DND-41 (cell line): ENCODE measurements around the gene PHOX2A.

Experiments
- ATAC-seq: fragments of 200-7000 bp; cut with Tn5 transposase; 3 replicates; pipeline ENCODE4 v1.9.1; 2021; ENCODE audit warnings: low read depth; ENCODE audit not compliant: insufficient read depth
- DNase-seq: peaks from one replicate; pipeline ENCODE4 v3.0.0-alpha.2; 2020
- H2AFZ ChIP-seq: 2 replicates; pipeline ENCODE4 v1.6.0; 2012; ENCODE audit warnings: low read depth, low read length
- H3K27ac ChIP-seq: 2 replicates; pipeline ENCODE4 v1.5.1; 2012; ENCODE audit warnings: low read length, inconsistent platforms
- H3K27me3 ChIP-seq: fragments of 200-600 bp; sonication (generic); 2 replicates; pipeline ENCODE4 v1.6.0; 2012; ENCODE audit warnings: low read length, mild to moderate bottlenecking, inconsistent platforms; ENCODE audit not compliant: insufficient read depth, poor library complexity
- H3K36me3 ChIP-seq: 2 replicates; pipeline ENCODE4 v1.5.1; 2012; ENCODE audit warnings: low read length, inconsistent platforms; ENCODE audit not compliant: insufficient read depth
- H3K4me1 ChIP-seq: 2 replicates; pipeline ENCODE4 v1.5.1; 2012; ENCODE audit warnings: mild to moderate bottlenecking, low read length; ENCODE audit not compliant: insufficient read depth
- H3K4me2 ChIP-seq: 2 replicates; pipeline ENCODE4 v1.6.0; 2012; ENCODE audit warnings: mild to moderate bottlenecking, moderate library complexity, low read length, inconsistent platforms; ENCODE audit not compliant: insufficient read depth
- H3K4me3 ChIP-seq, 2 experiments: fragments of 200-600 bp in 1 of 2; shearing (Covaris generic) in 1 of 2; 2 replicates each; pipeline ENCODE4 v1.5.1; 2012 to 2016; ENCODE audit warnings: inconsistent platforms in 2 of 2, low read length in 2 of 2, mild to moderate bottlenecking in 2 of 2, low read depth in 1 of 2, moderate library complexity in 1 of 2
- H3K79me2 ChIP-seq: 2 replicates; pipeline ENCODE4 v1.6.0; 2012; ENCODE audit warnings: low read length, inconsistent platforms; ENCODE audit not compliant: insufficient read depth
- H3K9ac ChIP-seq: 2 replicates; pipeline ENCODE4 v1.6.0; 2012; ENCODE audit warnings: low read depth, mild to moderate bottlenecking, inconsistent platforms, low read length, moderate library complexity
- H3K9me3 ChIP-seq: 2 replicates; pipeline ENCODE4 v1.5.1; 2012; ENCODE audit warnings: low read length, moderate library complexity, mild to moderate bottlenecking, inconsistent platforms; ENCODE audit not compliant: insufficient read depth, severe bottlenecking
- H4K20me1 ChIP-seq: 2 replicates; pipeline ENCODE4 v1.6.0; 2012; ENCODE audit warnings: low read length; ENCODE audit not compliant: insufficient read depth
- EZH2 ChIP-seq: IDR thresholded peaks from 3 replicates; pipeline ENCODE4 v1.6.1; 2012; ENCODE audit warnings: borderline replicate concordance, low read depth, mild to moderate bottlenecking, moderate library complexity, low read length, inconsistent platforms; ENCODE audit not compliant: severe bottlenecking
- TF ChIP-seq, protein P1 (sequence below): IDR thresholded peaks from 2 replicates; pipeline ENCODE4 v1.5.1; 2012; ENCODE audit warnings: borderline replicate concordance, low read length, moderate library complexity, mild to moderate bottlenecking; ENCODE audit not compliant: poor library complexity, severe bottlenecking; ENCODE audit errors: extremely low read depth

The PHOX2A gene

DNA sequence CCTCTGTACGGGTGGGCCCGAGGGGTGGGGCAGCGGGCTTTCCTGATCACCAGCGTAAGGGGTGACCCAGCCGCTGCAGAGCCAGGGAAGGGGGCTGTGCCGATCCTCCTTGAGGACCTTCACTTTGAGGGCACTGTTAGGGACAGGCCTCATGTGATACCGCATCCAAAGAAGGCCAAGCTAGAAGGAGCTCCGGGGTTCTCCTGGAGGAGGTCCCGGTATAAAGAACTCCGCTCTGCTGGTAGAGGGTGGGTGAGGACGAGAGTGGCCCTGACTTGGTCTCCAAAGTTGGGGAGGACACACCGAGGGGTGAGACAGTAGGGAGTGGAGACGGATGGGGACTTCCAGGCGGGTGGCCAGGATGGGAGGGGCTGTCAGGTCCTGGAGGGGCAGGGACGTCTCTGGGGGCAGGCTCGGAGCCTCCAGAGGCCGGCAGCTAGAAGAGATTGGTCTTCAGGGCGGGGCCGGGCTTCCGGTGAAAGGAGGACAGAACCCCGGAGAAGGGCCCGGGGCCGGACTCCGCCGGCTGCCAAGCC, 4.6 kb downstream of the PHOX2A start:
- Histone ChIP-seq H3K4me1 (no peaks in the 10 kb centered on the region), H2AFZ (no peak overlapping the region), H3K4me2 (no peak overlapping the region), H3K27ac (no peak overlapping the region), H3K27me3 (no peaks in the 10 kb centered on the region), H3K9me3 (no peaks in the 10 kb centered on the region), H3K36me3 (peaks cover 42% of the 10 kb centered on the region), H4K20me1 (peaks cover 16% of the 10 kb centered on the region; the same call in 1 of the 2 replicates), H3K4me3 (no peak overlapping the region), H3K9ac (no peak overlapping the region), H3K79me2 (no peaks in the 10 kb centered on the region)
- no peak for TF ChIP-seq EZH2
- TF ChIP-seq, protein P1, sequence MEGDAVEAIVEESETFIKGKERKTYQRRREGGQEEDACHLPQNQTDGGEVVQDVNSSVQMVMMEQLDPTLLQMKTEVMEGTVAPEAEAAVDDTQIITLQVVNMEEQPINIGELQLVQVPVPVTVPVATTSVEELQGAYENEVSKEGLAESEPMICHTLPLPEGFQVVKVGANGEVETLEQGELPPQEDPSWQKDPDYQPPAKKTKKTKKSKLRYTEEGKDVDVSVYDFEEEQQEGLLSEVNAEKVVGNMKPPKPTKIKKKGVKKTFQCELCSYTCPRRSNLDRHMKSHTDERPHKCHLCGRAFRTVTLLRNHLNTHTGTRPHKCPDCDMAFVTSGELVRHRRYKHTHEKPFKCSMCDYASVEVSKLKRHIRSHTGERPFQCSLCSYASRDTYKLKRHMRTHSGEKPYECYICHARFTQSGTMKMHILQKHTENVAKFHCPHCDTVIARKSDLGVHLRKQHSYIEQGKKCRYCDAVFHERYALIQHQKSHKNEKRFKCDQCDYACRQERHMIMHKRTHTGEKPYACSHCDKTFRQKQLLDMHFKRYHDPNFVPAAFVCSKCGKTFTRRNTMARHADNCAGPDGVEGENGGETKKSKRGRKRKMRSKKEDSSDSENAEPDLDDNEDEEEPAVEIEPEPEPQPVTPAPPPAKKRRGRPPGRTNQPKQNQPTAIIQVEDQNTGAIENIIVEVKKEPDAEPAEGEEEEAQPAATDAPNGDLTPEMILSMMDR, result no peak
- ATAC-seq (peak; percentile 22; the same call in 2 of the 3 replicates), DNase-seq (no peak)

DNA sequence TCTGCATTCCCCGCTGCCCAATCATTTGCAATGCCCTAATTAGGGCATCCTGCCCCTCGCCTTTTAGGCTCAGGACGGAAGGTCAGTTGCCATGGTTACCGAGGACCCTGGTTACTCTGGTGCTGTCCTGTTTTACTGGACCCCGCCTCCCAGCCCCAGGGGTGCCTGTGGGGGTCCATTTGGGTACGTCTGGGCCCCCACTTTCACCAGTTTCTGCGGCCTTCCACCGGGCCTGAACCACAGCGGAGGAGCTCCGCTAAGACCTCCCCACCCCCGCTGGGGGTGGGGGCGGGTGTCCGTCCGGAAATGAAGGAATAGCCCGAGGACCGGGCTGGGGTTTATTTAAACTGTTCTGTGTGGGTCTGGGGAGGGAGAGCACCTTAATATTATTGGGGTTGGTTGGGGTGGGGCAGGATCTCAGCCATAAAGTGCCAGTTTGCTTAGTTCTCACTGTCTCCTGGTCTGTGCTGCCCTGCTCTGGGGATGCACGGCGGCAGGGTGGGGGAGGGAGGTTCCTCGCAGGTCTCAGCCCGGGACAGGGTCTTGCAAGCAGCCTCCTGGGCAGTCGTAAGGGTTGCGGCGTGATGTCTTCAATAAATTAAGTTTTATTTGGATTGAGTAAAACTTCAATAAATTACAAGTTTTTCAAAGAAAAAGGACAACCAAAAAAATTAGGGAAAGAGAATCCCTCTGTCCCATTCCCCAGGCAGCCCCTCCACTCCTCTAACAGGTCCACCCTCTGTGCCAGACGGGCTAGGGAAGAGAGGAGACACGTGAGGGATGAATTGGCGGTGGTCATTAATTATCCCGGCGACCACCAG, 5.3 kb downstream of the PHOX2A start:
- DNase-seq (no peak), ATAC-seq (no peak)
- no peaks in the 10 kb centered on the region for H3K4me1 ChIP-seq
- no peak overlapping the region for H2AFZ ChIP-seq
- no peaks in the 10 kb centered on the region for H3K79me2 ChIP-seq
- TF ChIP-seq, protein P1, result no peak
- TF ChIP-seq EZH2, result no peak
- H3K9ac ChIP-seq, result no peak overlapping the region
- H3K36me3 ChIP-seq, result peaks cover 48% of the 10 kb centered on the region
- no peak overlapping the region for H3K4me2 ChIP-seq
- H3K9me3 ChIP-seq, result no peaks in the 10 kb centered on the region
- H3K4me3 ChIP-seq, result no peak overlapping the region
- peaks cover 16% of the 10 kb centered on the region; the same call in 1 of the 2 replicates for H4K20me1 ChIP-seq
- no peaks in the 10 kb centered on the region for H3K27me3 ChIP-seq
- no peak overlapping the region for H3K27ac ChIP-seq

DNA sequence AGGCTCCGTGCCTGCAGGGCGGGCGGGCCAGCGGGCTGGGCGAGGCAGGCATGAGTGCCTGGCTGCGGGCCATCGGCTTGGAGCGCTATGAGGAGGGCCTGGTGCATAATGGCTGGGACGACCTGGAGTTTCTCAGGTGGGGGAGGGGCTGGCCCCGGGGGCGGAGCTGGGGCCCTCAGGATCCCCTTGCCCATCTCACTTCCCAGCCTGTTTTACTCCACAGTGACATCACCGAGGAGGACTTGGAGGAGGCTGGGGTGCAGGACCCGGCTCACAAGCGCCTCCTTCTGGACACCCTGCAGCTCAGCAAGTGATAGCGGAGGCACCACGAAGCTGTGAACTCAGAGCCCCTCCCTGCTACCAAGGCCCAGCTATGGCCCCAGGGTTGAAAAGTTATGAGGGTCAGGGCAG, 5.9 kb downstream of the PHOX2A start:
- Histone ChIP-seq H3K27me3 (no peaks in the 10 kb centered on the region), H4K20me1 (peaks cover 16% of the 10 kb centered on the region; the same call in 1 of the 2 replicates), H3K4me2 (no peak overlapping the region), H3K36me3 (peaks cover 55% of the 10 kb centered on the region), H3K4me1 (no peaks in the 10 kb centered on the region), H3K27ac (no peak overlapping the region), H3K9me3 (no peaks in the 10 kb centered on the region), H2AFZ (no peak overlapping the region), H3K4me3 (no peak overlapping the region), H3K9ac (no peak overlapping the region), H3K79me2 (no peaks in the 10 kb centered on the region)
- DNase-seq (peak; percentile 55), ATAC-seq (peak; percentile 70)
- TF ChIP-seq EZH2, result no peak
- TF ChIP-seq, protein P1, result peak; percentile 78
